GM20000 (cell line): ENCODE measurements around the gene FAM3D.
"Not testable (repeated sequence)": the region's sequence is repeated elsewhere in the genome, so short reads cannot be mapped to it uniquely, and the experiment has no call there.

Source experiments
- DNase-seq: peaks from one replicate; pipeline ENCODE4 v3.0.0; 2012; ENCODE audit warnings: low spot score
- CTCF ChIP-seq: IDR thresholded peaks from 2 replicates; pipeline ENCODE4 v1.5.1; 2012; ENCODE audit warnings: mild to moderate bottlenecking, control low read depth; ENCODE audit errors: extremely low read depth, missing control alignments

Gene FAM3D

GRCh38 chr3:58666683-58667082, at the start of gene FAM3D:
Gene FAM3D (minus strand): TSS chr3:58666774. CDS start chr3:58655563, 11,211 bp downstream.
- TF ChIP-seq CTCF = no peak
- no peak for DNase-seq

- TF ChIP-seq CTCF = no peak
- no peak for DNase-seq
Measured at GRCh38 chr3:58713715-58714401, 47.3 kb upstream of the FAM3D start.

GRCh38 chr3:58711871-58712270, 45.3 kb upstream of the FAM3D start:
- TF ChIP-seq CTCF = no peak
- no peak for DNase-seq

- DNase-seq = not testable (repeated sequence)
Measured at GRCh38 chr3:58708983-58709382, 42.4 kb upstream of the FAM3D start.

GRCh38 chr3:58708116-58708791, 41.7 kb upstream of the FAM3D start:
- no peak for TF ChIP-seq CTCF
- no peak for DNase-seq

- no peak for DNase-seq
- TF ChIP-seq CTCF = no peak
Measured at GRCh38 chr3:58707390-58707930, 40.9 kb upstream of the FAM3D start.

GRCh38 chr3:58706395-58707167, 40.0 kb upstream of the FAM3D start:
- no peak for TF ChIP-seq CTCF
- no peak for DNase-seq
